ENCODE data around the gene CENPX. TPM values are rescaled to one million over a fixed set of nuclear protein-coding genes. Genes with fewer than 3 reads are reported as not detected.

CENPX gene
- total and polyA plus RNA-seq, 2 of the 13 experiments (the other 11 are each of a cell fraction or from before 2014, with no cell fraction given) = 92.7 to 170 TPM

DNA sequence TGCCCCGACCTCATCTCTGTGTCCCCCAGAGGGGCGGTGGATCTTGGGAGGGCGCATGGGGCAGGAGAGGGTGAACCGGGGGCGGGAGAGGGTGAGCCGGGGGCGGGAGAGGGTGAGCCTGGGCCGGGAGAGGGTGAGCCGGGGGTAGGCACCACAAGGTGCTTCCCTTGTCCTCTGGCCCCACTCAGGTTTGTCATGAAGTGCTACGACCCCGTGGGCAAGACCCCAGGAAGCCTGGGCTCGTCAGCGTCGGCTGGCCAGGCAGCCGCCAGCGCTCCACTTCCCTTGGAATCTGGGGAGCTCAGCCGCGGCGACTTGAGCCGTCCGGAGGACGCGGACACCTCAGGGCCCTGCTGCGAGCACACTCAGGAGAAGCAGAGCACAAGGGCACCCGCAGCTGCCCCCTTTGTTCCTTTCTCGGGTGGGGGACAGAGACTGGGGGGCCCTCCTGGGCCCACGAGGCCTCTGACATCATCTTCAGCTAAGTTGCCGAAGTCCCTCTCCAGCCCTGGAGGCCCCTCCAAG lies 26.4 kb downstream of the CENPX start:
- H3K9me3 ChIP-seq (ENCODE audit: low read length) = no peaks in the 10 kb centered on the region
- ChIA-PET CTCF (ENCODE audit: low intra/inter-chr PET ratio, low total read pairs) (interaction anchor here (1.0 to 5.6 kb wide), 3 partner anchors 24 to 37 kb away, joined by 4 to 73 read pairs (median 6); partner anchors contain the start of gene NOTUM), POLR2A (interaction anchor here (0.6 to 16.1 kb wide), 18 partner anchors 7 to 269 kb away, joined by 3 to 470 read pairs (median 11); partner anchors contain the start of genes ASPSCR1, CENPX, DCXR and LRRC45)
- H3K9ac ChIP-seq (ENCODE audit: insufficient read depth, low read depth, low read length) = peak overlapping the region; percentile 96
- 53% methylated on average over 17 of the region's 28 CpGs for WGBS (ENCODE audit: low lambda C conversion rate)
- H3K27me3 ChIP-seq (ENCODE audit: control insufficient read depth in 1 of 2, insufficient read depth in 2 of 2, low read length in 2 of 2) = no peaks in the 10 kb centered on the region
- no peak for DNase-seq (ENCODE audit: low spot score)
- intact Hi-C loops (cut with micrococcal nuclease; ENCODE audit: unreplicated experiment) = no loop called here
- no peaks in the 10 kb centered on the region for H3K36me3 ChIP-seq (replicated peaks in 1 of 2; ENCODE audit: control insufficient read depth in 1 of 2, insufficient read depth in 2 of 2, low read length in 2 of 2)
- peak overlapping the region; percentile 97 for H3K27ac ChIP-seq (ENCODE audit: extremely low read length, insufficient read depth, low read length)
- no peak for ATAC-seq
- no peak overlapping the region for H2AFZ ChIP-seq (ENCODE audit: low read length)
- H3K4me3 ChIP-seq (replicated peaks in 1 of 3; ENCODE audit: insufficient read depth in 1 of 3, low read depth in 2 of 3, low read length in 3 of 3) = peak overlapping the region; percentile 38 to 80 (median 55)
- FAIRE-seq = no peak
- BruUV-seq (replicated peaks) = TSS peak; percentile 26
- peak overlapping the region; percentile 99 for H3K4me2 ChIP-seq (ENCODE audit: low read depth, low read length)
- H4K20me1 ChIP-seq (ENCODE audit: insufficient read depth, low read length) = no peaks in the 10 kb centered on the region
- peaks cover 57% of the 10 kb centered on the region for H3K79me2 ChIP-seq (ENCODE audit: insufficient read depth, low read length)
- in situ Hi-C loops (cut with HindIII; ENCODE audit: extremely low pct_ligation_motif_present, low pct_unique_long_range_greater_than_20kb) = loop anchor here (5.0 kb wide), 1 partner anchor 39 kb away; no protein-coding TSS in a partner anchor
- peaks cover 99% of the 10 kb centered on the region for H3K4me1 ChIP-seq (ENCODE audit: insufficient read depth, low read length)
- TF ChIP-seq, protein P1, sequence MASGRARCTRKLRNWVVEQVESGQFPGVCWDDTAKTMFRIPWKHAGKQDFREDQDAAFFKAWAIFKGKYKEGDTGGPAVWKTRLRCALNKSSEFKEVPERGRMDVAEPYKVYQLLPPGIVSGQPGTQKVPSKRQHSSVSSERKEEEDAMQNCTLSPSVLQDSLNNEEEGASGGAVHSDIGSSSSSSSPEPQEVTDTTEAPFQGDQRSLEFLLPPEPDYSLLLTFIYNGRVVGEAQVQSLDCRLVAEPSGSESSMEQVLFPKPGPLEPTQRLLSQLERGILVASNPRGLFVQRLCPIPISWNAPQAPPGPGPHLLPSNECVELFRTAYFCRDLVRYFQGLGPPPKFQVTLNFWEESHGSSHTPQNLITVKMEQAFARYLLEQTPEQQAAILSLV (CRISPR knock-in tag; IDR thresholded peaks at IDR 0.05; ENCODE audit: borderline replicate concordance) = no peak
- TF ChIP-seq, protein P2, sequence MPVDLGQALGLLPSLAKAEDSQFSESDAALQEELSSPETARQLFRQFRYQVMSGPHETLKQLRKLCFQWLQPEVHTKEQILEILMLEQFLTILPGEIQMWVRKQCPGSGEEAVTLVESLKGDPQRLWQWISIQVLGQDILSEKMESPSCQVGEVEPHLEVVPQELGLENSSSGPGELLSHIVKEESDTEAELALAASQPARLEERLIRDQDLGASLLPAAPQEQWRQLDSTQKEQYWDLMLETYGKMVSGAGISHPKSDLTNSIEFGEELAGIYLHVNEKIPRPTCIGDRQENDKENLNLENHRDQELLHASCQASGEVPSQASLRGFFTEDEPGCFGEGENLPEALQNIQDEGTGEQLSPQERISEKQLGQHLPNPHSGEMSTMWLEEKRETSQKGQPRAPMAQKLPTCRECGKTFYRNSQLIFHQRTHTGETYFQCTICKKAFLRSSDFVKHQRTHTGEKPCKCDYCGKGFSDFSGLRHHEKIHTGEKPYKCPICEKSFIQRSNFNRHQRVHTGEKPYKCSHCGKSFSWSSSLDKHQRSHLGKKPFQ (CRISPR knock-in tag; IDR thresholded peaks at IDR 0.05; ENCODE audit: insufficient replicate concordance) = peak; percentile 35
- TF ChIP-seq, protein P3, sequence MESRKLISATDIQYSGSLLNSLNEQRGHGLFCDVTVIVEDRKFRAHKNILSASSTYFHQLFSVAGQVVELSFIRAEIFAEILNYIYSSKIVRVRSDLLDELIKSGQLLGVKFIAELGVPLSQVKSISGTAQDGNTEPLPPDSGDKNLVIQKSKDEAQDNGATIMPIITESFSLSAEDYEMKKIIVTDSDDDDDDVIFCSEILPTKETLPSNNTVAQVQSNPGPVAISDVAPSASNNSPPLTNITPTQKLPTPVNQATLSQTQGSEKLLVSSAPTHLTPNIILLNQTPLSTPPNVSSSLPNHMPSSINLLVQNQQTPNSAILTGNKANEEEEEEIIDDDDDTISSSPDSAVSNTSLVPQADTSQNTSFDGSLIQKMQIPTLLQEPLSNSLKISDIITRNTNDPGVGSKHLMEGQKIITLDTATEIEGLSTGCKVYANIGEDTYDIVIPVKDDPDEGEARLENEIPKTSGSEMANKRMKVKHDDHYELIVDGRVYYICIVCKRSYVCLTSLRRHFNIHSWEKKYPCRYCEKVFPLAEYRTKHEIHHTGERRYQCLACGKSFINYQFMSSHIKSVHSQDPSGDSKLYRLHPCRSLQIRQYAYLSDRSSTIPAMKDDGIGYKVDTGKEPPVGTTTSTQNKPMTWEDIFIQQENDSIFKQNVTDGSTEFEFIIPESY (CRISPR knock-in tag; IDR thresholded peaks at IDR 0.05) = peak; percentile 84
- TF ChIP-seq, protein P4, sequence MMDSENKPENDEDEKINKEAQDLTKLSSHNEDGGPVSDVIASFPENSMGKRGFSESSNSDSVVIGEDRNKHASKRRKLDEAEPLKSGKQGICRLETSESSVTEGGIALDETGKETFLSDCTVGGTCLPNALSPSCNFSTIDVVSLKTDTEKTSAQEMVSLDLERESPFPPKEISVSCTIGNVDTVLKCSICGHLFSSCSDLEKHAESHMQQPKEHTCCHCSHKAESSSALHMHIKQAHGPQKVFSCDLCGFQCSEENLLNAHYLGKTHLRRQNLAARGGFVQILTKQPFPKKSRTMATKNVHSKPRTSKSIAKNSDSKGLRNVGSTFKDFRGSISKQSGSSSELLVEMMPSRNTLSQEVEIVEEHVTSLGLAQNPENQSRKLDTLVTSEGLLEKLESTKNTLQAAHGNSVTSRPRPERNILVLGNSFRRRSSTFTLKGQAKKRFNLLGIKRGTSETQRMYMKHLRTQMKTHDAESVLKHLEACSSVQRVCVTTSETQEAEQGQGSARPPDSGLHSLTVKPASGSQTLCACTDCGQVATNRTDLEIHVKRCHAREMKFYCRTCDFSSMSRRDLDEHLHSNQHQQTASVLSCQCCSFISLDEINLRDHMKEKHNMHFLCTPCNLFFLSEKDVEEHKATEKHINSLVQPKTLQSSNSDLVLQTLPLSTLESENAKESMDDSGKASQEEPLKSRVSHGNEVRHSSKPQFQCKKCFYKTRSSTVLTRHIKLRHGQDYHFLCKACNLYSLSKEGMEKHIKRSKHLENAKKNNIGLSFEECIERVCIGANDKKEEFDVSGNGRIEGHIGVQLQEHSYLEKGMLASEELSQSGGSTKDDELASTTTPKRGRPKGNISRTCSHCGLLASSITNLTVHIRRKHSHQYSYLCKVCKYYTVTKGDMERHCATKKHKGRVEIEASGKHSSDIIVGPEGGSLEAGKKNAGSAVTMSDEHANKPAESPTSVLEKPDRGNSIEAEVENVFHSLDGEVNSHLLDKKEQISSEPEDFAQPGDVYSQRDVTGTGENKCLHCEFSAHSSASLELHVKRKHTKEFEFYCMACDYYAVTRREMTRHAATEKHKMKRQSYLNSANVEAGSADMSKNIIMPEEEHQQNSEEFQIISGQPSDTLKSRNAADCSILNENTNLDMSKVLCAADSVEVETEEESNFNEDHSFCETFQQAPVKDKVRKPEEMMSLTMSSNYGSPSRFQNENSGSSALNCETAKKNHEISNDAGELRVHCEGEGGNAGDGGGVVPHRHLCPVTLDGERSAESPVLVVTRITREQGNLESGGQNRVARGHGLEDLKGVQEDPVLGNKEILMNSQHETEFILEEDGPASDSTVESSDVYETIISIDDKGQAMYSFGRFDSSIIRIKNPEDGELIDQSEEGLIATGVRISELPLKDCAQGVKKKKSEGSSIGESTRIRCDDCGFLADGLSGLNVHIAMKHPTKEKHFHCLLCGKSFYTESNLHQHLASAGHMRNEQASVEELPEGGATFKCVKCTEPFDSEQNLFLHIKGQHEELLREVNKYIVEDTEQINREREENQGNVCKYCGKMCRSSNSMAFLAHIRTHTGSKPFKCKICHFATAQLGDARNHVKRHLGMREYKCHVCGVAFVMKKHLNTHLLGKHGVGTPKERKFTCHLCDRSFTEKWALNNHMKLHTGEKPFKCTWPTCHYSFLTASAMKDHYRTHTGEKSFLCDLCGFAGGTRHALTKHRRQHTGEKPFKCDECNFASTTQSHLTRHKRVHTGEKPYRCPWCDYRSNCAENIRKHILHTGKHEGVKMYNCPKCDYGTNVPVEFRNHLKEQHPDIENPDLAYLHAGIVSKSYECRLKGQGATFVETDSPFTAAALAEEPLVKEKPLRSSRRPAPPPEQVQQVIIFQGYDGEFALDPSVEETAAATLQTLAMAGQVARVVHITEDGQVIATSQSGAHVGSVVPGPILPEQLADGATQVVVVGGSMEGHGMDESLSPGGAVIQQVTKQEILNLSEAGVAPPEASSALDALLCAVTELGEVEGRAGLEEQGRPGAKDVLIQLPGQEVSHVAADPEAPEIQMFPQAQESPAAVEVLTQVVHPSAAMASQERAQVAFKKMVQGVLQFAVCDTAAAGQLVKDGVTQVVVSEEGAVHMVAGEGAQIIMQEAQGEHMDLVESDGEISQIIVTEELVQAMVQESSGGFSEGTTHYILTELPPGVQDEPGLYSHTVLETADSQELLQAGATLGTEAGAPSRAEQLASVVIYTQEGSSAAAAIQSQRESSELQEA (CRISPR knock-in tag; IDR thresholded peaks at IDR 0.05; ENCODE audit: not compliant biosample characterization) = no peak
- TF ChIP-seq, protein P5, sequence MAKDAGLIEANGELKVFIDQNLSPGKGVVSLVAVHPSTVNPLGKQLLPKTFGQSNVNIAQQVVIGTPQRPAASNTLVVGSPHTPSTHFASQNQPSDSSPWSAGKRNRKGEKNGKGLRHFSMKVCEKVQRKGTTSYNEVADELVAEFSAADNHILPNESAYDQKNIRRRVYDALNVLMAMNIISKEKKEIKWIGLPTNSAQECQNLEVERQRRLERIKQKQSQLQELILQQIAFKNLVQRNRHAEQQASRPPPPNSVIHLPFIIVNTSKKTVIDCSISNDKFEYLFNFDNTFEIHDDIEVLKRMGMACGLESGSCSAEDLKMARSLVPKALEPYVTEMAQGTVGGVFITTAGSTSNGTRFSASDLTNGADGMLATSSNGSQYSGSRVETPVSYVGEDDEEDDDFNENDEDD (CRISPR knock-in tag; IDR thresholded peaks at IDR 0.05; ENCODE audit: borderline replicate concordance) = no peak
- TF ChIP-seq ATF7 (IDR thresholded peaks at IDR 0.05) = no peak
- no peak for TF ChIP-seq ATF7 (CRISPR knock-in tag; IDR thresholded peaks at IDR 0.05)
- no peak for TF ChIP-seq ZNF629 (CRISPR knock-in tag; conservative IDR thresholded peaks at IDR 0.05)

Measured in HepG2 (cell line).